Spleen (tissue), 11 donors: ENCODE data around the gene HSPA1L. TPM values are rescaled to one million over a fixed set of nuclear protein-coding genes. Genes with fewer than 3 reads are reported as not detected.

Experiments
- DNase-seq: peaks from one replicate; pipeline ENCODE4 v3.0.0-alpha.2; 2020
- H3K27ac ChIP-seq, 8 donors: fragments of 200-600 bp; sonication (generic) in 7 of 8; 1 replicate in 4 of 8; 2 replicates in 4 of 8; pipeline versions ENCODE4 v1.5.0 to v1.8.0; 2016 to 2021; ENCODE audit warnings: inconsistent platforms in 4 of 8, mild to moderate bottlenecking in 4 of 8, moderate library complexity in 1 of 8
- H3K27me3 ChIP-seq, 7 donors: fragments of 200-600 bp; sonication (generic) in 6 of 7; replicated peaks in 1 of 7; 1 replicate in 4 of 7; 2 replicates in 3 of 7; pipeline versions ENCODE4 v1.5.0 to v1.8.0; 2016 to 2021; ENCODE audit warnings: inconsistent platforms in 3 of 7, mild to moderate bottlenecking in 1 of 7
- H3K36me3 ChIP-seq, 6 donors: fragments of 200-600 bp; sonication (generic) in 5 of 6; 1 replicate in 4 of 6; 2 replicates in 2 of 6; pipeline versions ENCODE4 v1.5.0 to v1.8.0; 2016 to 2021; ENCODE audit warnings: inconsistent platforms in 2 of 6
- H3K4me1 ChIP-seq, 6 donors: fragments of 200-600 bp; sonication (generic) in 5 of 6; 1 replicate in 3 of 6; 2 replicates in 3 of 6; pipeline versions ENCODE4 v1.5.0 to v1.8.0; 2016 to 2021; ENCODE audit warnings: inconsistent platforms in 3 of 6
- H3K4me3 ChIP-seq, 8 donors: fragments of 200-600 bp; sonication (generic) in 7 of 8; 1 replicate in 4 of 8; 2 replicates in 4 of 8; pipeline versions ENCODE4 v1.5.0 to v1.8.0; 2016 to 2021; ENCODE audit warnings: inconsistent platforms in 4 of 8, mild to moderate bottlenecking in 4 of 8, moderate library complexity in 2 of 8
- H3K9me3 ChIP-seq, 8 donors: fragments of 200-600 bp; sonication (generic) in 7 of 8; 1 replicate in 4 of 8; 2 replicates in 4 of 8; pipeline versions ENCODE4 v1.5.0 to v1.8.0; 2016 to 2021; ENCODE audit warnings: inconsistent platforms in 4 of 8
- CTCF ChIP-seq, 11 experiments: fragments of 200-600 bp in 7 of 11; fragments of 450-650 bp in 4 of 11; sonication (generic) in 4 of 11; IDR thresholded peaks in 8 of 11; conservative IDR thresholded peaks in 3 of 11; 1 replicate in 7 of 11; 2 replicates in 4 of 11; pipeline versions ENCODE4 v1.4.0 to v1.8.0; 2016 to 2021; ENCODE audit warnings: antibody characterized with exemption in 11 of 11, inconsistent platforms in 4 of 11, mild to moderate bottlenecking in 1 of 11
- POLR2A ChIP-seq, 3 donors: fragments of 450-650 bp; IDR thresholded peaks; one replicate each; pipeline ENCODE4 v1.5.1; 2017; ENCODE audit warnings: antibody characterized with exemption in 3 of 3, mild to moderate bottlenecking in 1 of 3
- POLR2AphosphoS5 ChIP-seq, 3 donors: sonication (generic); formaldehyde crosslinking; IDR thresholded peaks; one replicate each; pipeline ENCODE4 v1.5.1; 2017; ENCODE audit warnings: antibody characterized with exemption in 3 of 3
- WGBS, 5 donors: extraction: QIAGEN DNeasy Blood & Tissue Kit in 3 of 5; methylation state at CpG; one replicate each; pipeline versions ENCODE4 v1.1.5 to v1.1.7; 2013 to 2018; 5-methylcytosine and 5-hydroxymethylcytosine counted together
- intact Hi-C: fragments of 100-400 bp; cut with DNase I; formaldehyde crosslinking; loops from one replicate; pipeline ENCODE4 v1.15.0; 2023; ENCODE audit warnings: low total_unique reads
- polyA plus RNA-seq, 3 donors: library from polyadenylated mRNA; stranded (reverse); fragments of 200-250 nt; gene quantifications; one replicate each; pipeline ENCODE4 v1.2.1, GENCODE V29; 2013
- total RNA-seq, 7 donors: library from RNA; depleted of rRNA in 3 of 7; stranded (reverse); fragments of >200 nt in 3 of 7; fragmentation: NEBNext Ultra II Directional in 4 of 7; extraction: Animal tissue kit (Norgen Biotek cat#: 25700) in 4 of 7; gene quantifications; one replicate each; pipeline versions ENCODE4 v1.1.0 to v1.2.1, GENCODE V29; 2016 to 2021
- donor health status: healthy with polysubstance abuse.
- donor health status: DM: no; HTN: no; CAD: no; lungs with moderate emphysema.
- donor health status: DM: no; HTN: no; CAD: no.
- donor health status: Bipolar disorder and iron deficiency.
- donor health status: healthy.
- donor health status: DM: no; HTN: no; CAD: no.
- donor health status: DM: yes; HTN: yes; CAD: no.

Gene HSPA1L
- total and polyA plus RNA-seq, 10 donors = 0.93 to 3.7 (median 2.9) TPM

GRCh38 chr6:31776989-31777666 lies 38.0 kb downstream of the HSPA1L start, which contains the start of gene VWA7:
VWA7 (minus strand) TSS chr6:31777328; CDS start chr6:31776779, 549 bp downstream.
- Histone ChIP-seq H3K36me3 (peaks cover 0 to 47% (median 41%) of the 10 kb centered on the region in 6 donors), H3K9me3 (no peaks in the 10 kb centered on the region), H3K4me3 (peak within 1 kb of the TSS in 1 of 8 donors; percentile 44), H3K27ac (peak within 1 kb of the TSS in 6 of 8 donors; percentile 7 to 80 (median 32)), H3K27me3 (no peaks in the 10 kb centered on the region), H3K4me1 (peaks cover 9 to 42% (median 26%) of the 10 kb centered on the region in 6 donors)
- intact Hi-C loops = no loop called here
- TF ChIP-seq POLR2AphosphoS5 (IDR thresholded peaks at IDR 0.05) (peak; percentile 77 to 85 (median 78)), CTCF (IDR thresholded peaks at IDR 0.05 in 8 of 11, conservative IDR thresholded peaks at IDR 0.05 in 3 of 11) (no peak)
- peak; percentile 90 for DNase-seq
- WGBS, 5 donors = 8 to 18% (median 14%) methylated on average over 11 to 15 of the region's 15 CpGs

GRCh38 chr6:31776485-31776988 lies 38.5 kb downstream of the HSPA1L start:
- peak; percentile 70 for DNase-seq
- peak overlapping the region in 1 of 8 donors; percentile 44 for H3K4me3 ChIP-seq
- H3K27me3 ChIP-seq = no peaks in the 10 kb centered on the region
- no peaks in the 10 kb centered on the region for H3K9me3 ChIP-seq
- H3K27ac ChIP-seq = peak overlapping the region in 6 of 8 donors; percentile 7 to 80 (median 32)
- H3K4me1 ChIP-seq = peaks cover 9 to 47% (median 29%) of the 10 kb centered on the region in 6 donors
- intact Hi-C loops = no loop called here
- WGBS, 5 donors = 19 to 40% (median 31%) methylated on average over 11 to 14 of the region's 14 CpGs
- TF ChIP-seq POLR2A (IDR thresholded peaks at IDR 0.05) = no peak
- TF ChIP-seq CTCF (IDR thresholded peaks at IDR 0.05 in 8 of 11, conservative IDR thresholded peaks at IDR 0.05 in 3 of 11) = no peak
- TF ChIP-seq POLR2AphosphoS5 (IDR thresholded peaks at IDR 0.05) = no peak
- peaks cover 0 to 41% (median 35%) of the 10 kb centered on the region in 6 donors for H3K36me3 ChIP-seq

GRCh38 chr6:31775633-31776484 lies 39.2 kb downstream of the HSPA1L start:
- no peak for TF ChIP-seq POLR2A (IDR thresholded peaks at IDR 0.05)
- no peak for TF ChIP-seq CTCF (IDR thresholded peaks at IDR 0.05 in 8 of 11, conservative IDR thresholded peaks at IDR 0.05 in 3 of 11)
- no peak for TF ChIP-seq POLR2AphosphoS5 (IDR thresholded peaks at IDR 0.05)
- Histone ChIP-seq H3K4me3 (no peak overlapping the region), H3K4me1 (peaks cover 9 to 54% (median 29%) of the 10 kb centered on the region in 6 donors), H3K27me3 (no peaks in the 10 kb centered on the region), H3K9me3 (no peaks in the 10 kb centered on the region), H3K27ac (peak overlapping the region in 1 of 8 donors; percentile 69), H3K36me3 (peaks cover 0 to 34% (median 28%) of the 10 kb centered on the region in 6 donors)
- WGBS, 5 donors = 82 to 85% (median 84%) methylated on average over 30 to 32 of the region's 32 CpGs
- no peak for DNase-seq
- intact Hi-C loops = no loop called here
